KMS-11 (cell line): ENCODE results near the gene CCDC15.
"Not testable (repeated sequence)": the region's sequence is repeated elsewhere in the genome, so short reads cannot be mapped to it uniquely, and the experiment has no call there.

Experiments
- H2AFZ ChIP-seq: fragments of 200-600 bp; sonication (generic); 2 replicates; pipeline ENCODE4 v1.6.1; 2016; ENCODE audit warnings: antibody characterized with exemption, mixed run types, low read depth
- H3K27ac ChIP-seq: fragments of 200-600 bp; sonication (generic); 2 replicates; pipeline ENCODE4 v1.6.1; 2016; ENCODE audit warnings: mild to moderate bottlenecking, mixed run types
- H3K27me3 ChIP-seq: fragments of 200-600 bp; sonication (generic); 2 replicates; pipeline ENCODE4 v1.6.1; 2017; ENCODE audit warnings: mild to moderate bottlenecking, low read depth, mixed run types, moderate library complexity; ENCODE audit not compliant: insufficient read depth
- H3K36me3 ChIP-seq: fragments of 200-600 bp; sonication (generic); 2 replicates; pipeline ENCODE4 v1.6.1; 2017; ENCODE audit warnings: mild to moderate bottlenecking, mixed run types; ENCODE audit not compliant: insufficient read depth
- H3K4me1 ChIP-seq: fragments of 200-600 bp; sonication (generic); 2 replicates; pipeline ENCODE4 v1.6.1; 2016; ENCODE audit warnings: mild to moderate bottlenecking, low read depth, mixed run types; ENCODE audit not compliant: poor library complexity, severe bottlenecking
- H3K4me2 ChIP-seq: fragments of 200-600 bp; sonication (generic); 2 replicates; pipeline ENCODE4 v1.7.0; 2016; ENCODE audit warnings: mild to moderate bottlenecking, mixed run types
- H3K4me3 ChIP-seq: fragments of 200-600 bp; sonication (generic); IDR thresholded peaks from 2 replicates; pipeline ENCODE4 v1.6.1; 2017; ENCODE audit warnings: low read depth, low read length, mixed read lengths; ENCODE audit not compliant: insufficient read depth
- H3K79me2 ChIP-seq: fragments of 200-600 bp; sonication (generic); 2 replicates; pipeline ENCODE4 v1.6.1; 2016; ENCODE audit warnings: low read depth, mixed run types; ENCODE audit not compliant: insufficient read depth
- H3K9ac ChIP-seq: fragments of 200-600 bp; sonication (generic); 2 replicates; pipeline ENCODE4 v1.6.1; 2016; ENCODE audit warnings: mild to moderate bottlenecking, mixed run types
- H4K20me1 ChIP-seq: fragments of 200-600 bp; sonication (generic); 2 replicates; pipeline ENCODE4 v1.6.1; 2016; ENCODE audit warnings: mild to moderate bottlenecking, mixed run types; ENCODE audit not compliant: insufficient read depth
- CTCF ChIP-seq: fragments of 200-600 bp; sonication (generic); conservative IDR thresholded peaks from 2 replicates; pipeline ENCODE4 v1.6.1; 2017; ENCODE audit warnings: low read depth, mild to moderate bottlenecking, antibody characterized with exemption, low read length, moderate library complexity, mixed read lengths

The CCDC15 gene

GRCh38 chr11:125020342-125020741 lies 66.3 kb downstream of the CCDC15 start:
- no peak for TF ChIP-seq CTCF
- Histone ChIP-seq H3K4me2 (no peak overlapping the region), H3K79me2 (no peaks in the 10 kb centered on the region), H3K4me1 (peaks cover 2% of the 10 kb centered on the region), H3K9ac (no peak overlapping the region), H3K4me3 (no peak overlapping the region), H3K27ac (no peak overlapping the region), H2AFZ (no peak overlapping the region), H3K27me3 (no peaks in the 10 kb centered on the region), H3K36me3 (no peaks in the 10 kb centered on the region), H4K20me1 (no peaks in the 10 kb centered on the region)

DNA sequence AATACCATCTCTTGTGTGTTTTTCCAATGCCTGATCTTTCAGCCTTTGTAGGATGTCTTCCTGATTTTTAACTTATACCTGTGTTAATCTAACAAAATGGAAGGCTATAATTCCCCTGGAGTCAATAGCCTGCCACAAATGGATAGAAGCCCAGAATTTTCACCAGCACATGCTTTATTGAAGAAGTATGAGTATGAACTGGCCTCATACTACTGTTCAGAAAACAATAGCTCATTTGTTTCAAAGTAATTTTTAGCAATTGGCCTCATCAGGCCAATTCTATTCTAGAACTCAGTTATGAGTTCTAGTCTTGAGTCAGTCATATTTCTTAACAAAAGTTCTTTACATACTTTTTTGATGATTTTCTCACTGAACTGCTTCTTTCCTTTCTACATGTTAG lies 68.5 kb downstream of the CCDC15 start:
- H3K36me3 ChIP-seq: no peaks in the 10 kb centered on the region
- no peaks in the 10 kb centered on the region for H3K27me3 ChIP-seq
- no peak overlapping the region for H3K4me3 ChIP-seq
- H2AFZ ChIP-seq: no peak overlapping the region
- no peak overlapping the region for H3K4me2 ChIP-seq
- peaks cover 14% of the 10 kb centered on the region for H3K4me1 ChIP-seq
- no peak overlapping the region for H3K27ac ChIP-seq
- no peaks in the 10 kb centered on the region for H3K79me2 ChIP-seq
- TF ChIP-seq CTCF: no peak
- H4K20me1 ChIP-seq: no peaks in the 10 kb centered on the region
- no peak overlapping the region for H3K9ac ChIP-seq

DNA sequence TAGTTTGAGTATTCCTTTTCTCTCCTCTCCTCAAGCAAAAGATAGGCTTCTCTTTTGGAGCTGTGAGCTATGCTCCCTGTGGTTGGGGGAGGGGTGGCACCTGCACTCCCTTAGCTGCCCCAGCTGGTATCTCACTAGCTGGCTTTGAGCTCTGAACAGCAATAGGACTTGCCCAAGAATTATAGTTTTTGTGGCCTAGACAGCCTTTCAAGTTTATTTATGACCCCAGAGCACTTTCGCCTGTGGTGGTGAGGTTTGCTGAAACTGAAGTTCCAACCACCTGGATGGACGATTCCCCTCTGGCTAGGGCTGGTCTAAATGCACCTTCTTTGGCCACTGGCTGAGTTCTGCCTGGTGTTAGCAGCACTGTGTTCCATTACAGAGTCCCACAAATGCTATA lies 72.0 kb downstream of the CCDC15 start:
- Histone ChIP-seq H3K79me2 (no peaks in the 10 kb centered on the region), H3K4me2 (0 out of 2 replicates have a peak overlapping the region, but pooled peaks have one; percentile 21), H4K20me1 (no peaks in the 10 kb centered on the region), H3K9ac (no peak overlapping the region), H3K27me3 (no peaks in the 10 kb centered on the region), H3K4me1 (peaks cover 14% of the 10 kb centered on the region), H3K36me3 (no peaks in the 10 kb centered on the region), H3K27ac (no peak overlapping the region), H2AFZ (no peak overlapping the region), H3K4me3 (no peak overlapping the region)
- TF ChIP-seq CTCF: no peak

GRCh38 chr11:125029431-125029830 lies 75.4 kb downstream of the CCDC15 start:
- H2AFZ ChIP-seq, H4K20me1 ChIP-seq, H3K27me3 ChIP-seq, H3K4me3 ChIP-seq, H3K27ac ChIP-seq, H3K4me2 ChIP-seq, H3K79me2 ChIP-seq, H3K36me3 ChIP-seq, H3K9ac ChIP-seq: not testable (repeated sequence)
- H3K4me1 ChIP-seq: peaks cover 14% of the 10 kb centered on the region

DNA sequence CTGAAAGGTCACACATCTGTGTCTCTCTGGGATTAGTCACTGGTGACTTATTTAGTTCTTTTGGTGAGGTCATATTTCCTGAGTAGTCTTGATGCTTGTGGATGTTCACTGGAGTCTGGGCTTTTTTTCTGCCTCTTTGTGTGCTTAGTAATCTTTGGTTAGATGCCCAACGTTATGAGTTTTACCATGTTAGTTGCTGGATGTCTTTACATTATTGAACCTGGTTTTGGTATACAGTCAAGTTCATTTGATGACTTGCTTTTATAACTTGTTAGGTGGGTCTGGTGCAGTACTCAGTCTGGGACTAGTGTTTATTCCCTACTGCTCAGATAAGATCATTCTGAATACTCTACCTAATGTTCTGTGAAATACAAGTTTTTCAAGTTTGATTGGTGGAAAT lies 82.9 kb downstream of the CCDC15 start:
- no peaks in the 10 kb centered on the region for H3K36me3 ChIP-seq
- H4K20me1 ChIP-seq: no peaks in the 10 kb centered on the region
- H2AFZ ChIP-seq: no peak overlapping the region
- no peak overlapping the region for H3K9ac ChIP-seq
- H3K27ac ChIP-seq: no peak overlapping the region
- no peaks in the 10 kb centered on the region for H3K4me1 ChIP-seq
- H3K79me2 ChIP-seq: no peaks in the 10 kb centered on the region
- no peaks in the 10 kb centered on the region for H3K27me3 ChIP-seq
- H3K4me3 ChIP-seq: no peak overlapping the region
- H3K4me2 ChIP-seq: no peak overlapping the region
- TF ChIP-seq CTCF: no peak
